GM19397 (cell line): ENCODE data around the gene GREB1.
A peak's percentile ranks its signal among the peaks of the same experiment; 100 is the strongest.

Source experiments
- ATAC-seq: cut with Tn5 transposase; IDR thresholded peaks from one replicate; pipeline ENCODE4 v1.9.1; 2021; ENCODE audit warnings: mild to moderate bottlenecking, moderate library complexity; ENCODE audit not compliant: unreplicated experiment

GREB1 gene, protein sequence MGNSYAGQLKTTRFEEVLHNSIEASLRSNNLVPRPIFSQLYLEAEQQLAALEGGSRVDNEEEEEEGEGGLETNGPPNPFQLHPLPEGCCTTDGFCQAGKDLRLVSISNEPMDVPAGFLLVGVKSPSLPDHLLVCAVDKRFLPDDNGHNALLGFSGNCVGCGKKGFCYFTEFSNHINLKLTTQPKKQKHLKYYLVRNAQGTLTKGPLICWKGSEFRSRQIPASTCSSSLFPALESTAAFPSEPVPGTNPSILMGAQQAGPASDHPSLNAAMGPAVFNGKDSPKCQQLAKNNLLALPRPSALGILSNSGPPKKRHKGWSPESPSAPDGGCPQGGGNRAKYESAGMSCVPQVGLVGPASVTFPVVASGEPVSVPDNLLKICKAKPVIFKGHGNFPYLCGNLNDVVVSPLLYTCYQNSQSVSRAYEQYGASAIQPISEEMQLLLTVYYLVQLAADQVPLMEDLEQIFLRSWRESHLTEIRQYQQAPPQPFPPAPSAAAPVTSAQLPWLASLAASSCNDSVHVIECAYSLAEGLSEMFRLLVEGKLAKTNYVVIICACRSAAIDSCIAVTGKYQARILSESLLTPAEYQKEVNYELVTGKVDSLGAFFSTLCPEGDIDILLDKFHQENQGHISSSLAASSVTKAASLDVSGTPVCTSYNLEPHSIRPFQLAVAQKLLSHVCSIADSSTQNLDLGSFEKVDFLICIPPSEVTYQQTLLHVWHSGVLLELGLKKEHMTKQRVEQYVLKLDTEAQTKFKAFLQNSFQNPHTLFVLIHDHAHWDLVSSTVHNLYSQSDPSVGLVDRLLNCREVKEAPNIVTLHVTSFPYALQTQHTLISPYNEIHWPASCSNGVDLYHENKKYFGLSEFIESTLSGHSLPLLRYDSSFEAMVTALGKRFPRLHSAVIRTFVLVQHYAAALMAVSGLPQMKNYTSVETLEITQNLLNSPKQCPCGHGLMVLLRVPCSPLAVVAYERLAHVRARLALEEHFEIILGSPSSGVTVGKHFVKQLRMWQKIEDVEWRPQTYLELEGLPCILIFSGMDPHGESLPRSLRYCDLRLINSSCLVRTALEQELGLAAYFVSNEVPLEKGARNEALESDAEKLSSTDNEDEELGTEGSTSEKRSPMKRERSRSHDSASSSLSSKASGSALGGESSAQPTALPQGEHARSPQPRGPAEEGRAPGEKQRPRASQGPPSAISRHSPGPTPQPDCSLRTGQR (N-terminal part only)

DNA sequence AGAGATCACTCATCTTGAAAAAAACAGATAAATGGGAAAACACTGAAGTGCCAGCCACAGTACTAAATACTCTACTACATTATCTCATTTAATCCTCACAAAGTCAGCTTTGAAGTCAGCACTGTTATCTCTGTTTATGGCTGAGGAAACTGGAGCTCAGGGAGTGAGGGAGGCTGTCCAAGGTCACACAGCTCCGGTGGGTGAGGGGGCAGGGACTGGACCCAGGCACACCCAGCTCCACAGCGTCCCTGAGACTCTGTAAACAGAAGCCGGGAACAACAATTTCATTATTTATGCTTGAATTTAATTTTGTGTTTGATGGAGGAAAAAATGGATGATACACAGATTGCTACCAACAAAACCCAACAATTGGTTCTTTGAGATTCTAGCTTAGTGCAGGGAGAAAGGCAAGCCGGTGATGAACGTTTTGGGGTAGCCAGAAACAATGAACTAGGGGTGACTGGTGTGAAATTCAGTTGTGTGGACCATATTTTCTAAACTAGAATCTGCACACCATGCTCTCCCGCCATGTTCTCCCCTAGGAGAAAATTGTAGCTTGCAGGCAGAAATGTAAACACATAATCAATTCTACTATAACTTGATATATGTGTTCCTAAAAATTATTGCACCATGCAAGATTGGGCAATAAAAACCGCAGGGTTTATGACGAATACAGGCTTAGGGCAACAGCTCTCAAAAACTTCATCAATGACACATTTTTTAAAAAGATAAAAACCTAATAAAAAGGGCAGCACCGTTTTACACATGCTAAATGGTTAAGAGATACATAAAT is at the start of gene GREB1:
Gene GREB1 (plus strand): TSS at position 768 of the 793 bp plus-strand sequence. CDS start 22,570 bp downstream, outside the sequence.
- ATAC-seq, result no peak

DNA sequence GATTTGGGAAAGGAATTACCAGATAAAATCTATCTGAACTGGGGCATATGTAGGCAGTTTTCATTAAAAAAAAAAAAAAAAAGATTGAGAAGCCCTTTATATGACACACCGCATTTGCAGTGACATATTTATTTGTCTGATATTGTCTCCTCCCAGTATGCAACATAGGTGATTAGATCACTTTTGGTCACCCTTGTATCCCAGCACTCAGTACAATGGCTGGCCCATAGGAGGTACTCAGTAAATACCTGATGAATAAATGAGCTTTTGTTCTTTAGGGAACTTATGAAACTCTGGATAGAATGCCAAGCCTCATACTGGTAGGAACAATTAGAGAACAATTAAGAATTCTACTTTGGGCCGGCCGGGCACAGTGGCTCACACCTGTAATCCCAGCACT is 45.0 kb upstream of the GREB1 start:
- no peak for ATAC-seq

DNA sequence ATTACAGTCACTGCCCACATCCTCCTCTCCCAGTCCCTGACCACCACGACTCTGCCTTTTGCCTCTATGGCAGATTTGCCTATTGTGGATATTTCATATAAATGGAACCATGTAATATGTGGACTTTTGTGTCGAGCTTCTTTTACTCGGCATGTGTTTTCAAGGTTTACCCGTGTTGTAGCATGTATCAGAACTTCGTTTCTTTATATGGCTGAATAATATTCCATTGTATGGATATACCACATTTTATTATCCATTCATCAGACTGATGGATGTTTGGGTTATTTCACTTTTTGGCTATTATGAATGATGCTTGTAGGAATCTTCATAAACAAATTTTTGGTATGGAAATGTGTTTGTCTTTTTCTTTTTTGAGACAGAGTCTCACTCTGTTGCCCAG is 43.7 kb upstream of the GREB1 start:
- ATAC-seq, result no peak

GRCh38 chr2:11491348-11491933 is 42.4 kb upstream of the GREB1 start:
- ATAC-seq, result no peak

GRCh38 chr2:11492244-11492643 is 41.6 kb upstream of the GREB1 start:
- no peak for ATAC-seq

DNA sequence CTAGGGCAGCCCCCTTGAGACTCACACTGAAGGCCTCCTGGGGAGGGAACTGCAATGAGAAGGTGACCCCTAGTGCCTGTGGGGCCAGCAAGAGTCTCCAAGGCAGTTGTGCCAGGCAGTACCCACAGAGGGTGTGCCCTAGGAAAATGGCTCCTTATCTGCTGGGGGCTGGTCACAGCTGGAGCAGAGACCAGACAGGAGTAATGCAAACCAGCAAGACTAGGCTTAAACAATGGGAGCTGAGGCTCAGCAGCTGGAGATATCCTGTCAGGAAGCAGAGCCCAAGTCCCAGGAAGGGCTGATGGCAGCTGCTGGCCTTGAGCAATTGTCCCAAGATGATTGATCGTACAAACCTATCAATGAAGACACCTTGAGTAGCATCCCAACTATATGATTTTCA is 41.1 kb upstream of the GREB1 start:
- ATAC-seq, result no peak

- ATAC-seq, result no peak
Observed at GRCh38 chr2:11493282-11493681, 40.6 kb upstream of the GREB1 start.

DNA sequence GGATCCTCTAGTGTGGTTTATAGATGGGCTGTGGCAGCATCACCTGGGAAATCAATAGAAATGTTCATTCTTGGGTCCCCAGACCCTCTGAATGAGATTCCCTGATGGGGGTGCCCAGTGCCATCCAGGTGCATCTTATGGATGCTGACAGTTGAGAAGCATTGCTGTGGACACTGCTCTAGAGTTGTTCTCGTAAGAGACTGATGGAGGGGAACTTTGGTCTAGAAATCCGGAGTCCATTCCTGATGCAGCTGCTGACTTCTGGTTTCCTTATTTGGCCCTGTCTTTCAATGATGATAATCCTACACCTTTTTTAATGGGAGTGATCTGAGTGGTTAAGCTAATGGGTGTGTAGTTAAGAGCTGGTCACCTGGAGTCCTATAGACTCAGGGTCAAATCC is 39.5 kb upstream of the GREB1 start:
- ATAC-seq, result no peak

DNA sequence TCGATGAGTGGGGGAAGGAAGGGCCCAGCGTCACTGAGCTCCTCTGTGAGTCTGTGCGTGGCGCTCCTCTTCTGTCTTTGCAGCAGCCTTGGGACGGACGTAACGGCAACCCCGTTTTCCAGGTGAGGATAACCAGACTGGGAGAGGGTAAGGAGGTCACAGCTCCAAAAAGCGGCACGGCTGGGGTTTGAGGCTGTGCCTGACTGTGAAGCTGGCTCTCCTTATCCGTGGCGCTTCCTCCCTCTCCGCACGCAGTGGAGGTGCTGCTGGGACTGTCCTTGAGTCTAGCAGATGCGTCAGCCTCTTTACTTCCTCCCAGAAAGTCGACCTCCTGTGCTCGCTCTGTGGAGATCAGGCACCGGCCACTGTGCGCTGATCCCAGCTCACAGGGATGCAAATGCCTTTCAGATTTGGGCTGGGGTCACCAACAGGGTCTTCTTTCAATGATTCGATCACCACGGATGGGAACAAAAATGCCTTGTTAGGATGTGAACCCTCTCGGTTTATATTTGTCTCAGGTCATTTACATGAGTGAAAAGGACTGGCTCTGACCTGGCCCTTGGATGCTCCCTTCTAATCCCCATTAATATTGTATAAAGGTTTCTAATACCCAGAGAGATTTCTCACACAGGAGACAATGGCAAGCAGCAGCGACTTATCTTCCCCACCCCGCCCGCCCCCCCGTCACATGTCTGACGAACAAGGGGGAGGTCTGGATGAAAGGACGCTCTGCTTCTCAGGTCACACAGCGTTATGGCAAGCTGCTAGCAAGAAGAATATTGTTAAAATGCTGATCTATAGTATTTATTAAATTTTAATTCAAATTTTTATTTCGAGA is 37.8 kb upstream of the GREB1 start:
- ATAC-seq, result no peak

DNA sequence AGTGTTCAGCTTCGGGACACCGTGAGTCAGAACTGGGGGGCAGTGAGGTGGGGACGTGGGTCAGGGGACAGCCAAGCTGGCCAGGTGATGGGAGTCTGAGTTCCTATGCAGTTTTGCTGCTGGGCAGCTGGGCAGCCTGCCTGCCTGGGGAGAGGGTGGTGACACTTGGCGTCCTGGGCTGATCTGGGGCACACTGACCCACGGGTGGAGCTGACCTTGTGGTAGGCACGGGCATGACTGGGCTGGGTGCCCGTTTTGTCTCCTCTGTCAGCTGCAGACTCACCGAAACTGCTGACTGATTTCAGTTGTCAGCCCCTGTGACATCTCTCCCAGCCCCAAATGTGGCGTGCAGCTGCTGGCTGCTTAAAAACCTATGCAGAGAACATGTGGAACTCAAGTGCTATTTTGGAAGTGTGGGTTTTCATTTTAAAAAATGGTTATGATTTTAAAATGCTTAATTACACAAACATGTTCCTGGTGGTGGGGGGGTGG is 35.3 kb upstream of the GREB1 start:
- peak; percentile 80 for ATAC-seq

DNA sequence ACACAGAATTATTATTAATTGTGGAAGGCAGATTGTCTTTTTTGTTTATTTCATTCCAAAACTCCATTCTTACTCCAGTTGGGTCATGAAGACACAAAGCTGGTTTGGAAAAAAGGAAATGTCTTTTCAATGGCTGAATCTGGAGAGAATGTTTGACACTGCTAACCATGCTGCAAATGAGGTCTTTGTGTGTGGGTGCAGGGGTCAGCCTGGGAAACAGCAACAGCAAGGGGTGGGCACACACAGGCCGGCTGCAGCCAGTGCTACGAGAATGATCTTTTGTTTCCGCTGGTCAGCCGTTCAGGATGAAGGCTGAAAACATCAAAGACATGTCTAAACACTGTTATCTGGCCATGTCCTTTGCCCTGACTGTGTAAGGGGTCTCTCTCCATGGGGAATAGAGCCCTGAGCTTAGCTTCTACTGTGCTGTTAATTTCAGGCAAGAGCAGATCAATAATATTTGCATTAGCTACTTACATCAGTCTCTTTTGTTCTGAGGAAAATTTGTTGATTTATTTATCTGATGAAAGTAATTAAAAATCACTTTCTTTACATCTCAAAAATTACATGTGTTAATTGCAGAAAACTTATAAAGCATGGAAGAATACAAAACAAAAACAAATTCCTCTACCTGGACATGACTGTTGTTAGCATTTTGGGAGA is 34.6 kb upstream of the GREB1 start:
- no peak for ATAC-seq

DNA sequence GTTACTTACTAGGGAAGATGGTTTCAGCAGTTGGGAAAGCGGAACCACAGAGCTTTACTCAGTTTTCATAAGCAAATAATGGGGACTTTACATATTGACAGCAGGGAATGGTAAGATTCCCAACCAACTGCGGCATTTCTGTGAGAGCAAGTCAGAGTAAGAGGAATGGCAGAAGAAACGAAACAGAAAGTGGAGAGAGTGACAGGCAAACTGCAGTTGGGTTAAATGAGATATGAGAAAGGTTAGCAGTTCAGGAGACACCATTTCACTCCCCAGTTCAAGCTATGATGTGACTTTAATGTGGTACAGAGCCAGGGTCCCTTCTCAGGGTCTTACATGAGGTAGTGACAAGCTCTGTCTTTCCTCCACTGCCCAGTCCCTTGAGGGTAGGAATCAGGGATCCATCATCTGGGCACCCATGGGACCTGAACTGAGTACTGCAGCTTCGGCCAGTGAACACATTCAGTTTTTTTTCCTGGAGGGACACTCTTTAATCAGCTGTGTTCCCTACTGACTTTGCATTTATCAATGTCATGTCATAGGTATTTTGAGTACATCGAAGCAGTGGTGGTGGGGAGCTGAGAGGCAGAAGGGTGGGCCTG is 33.0 kb upstream of the GREB1 start:
- ATAC-seq, result no peak

DNA sequence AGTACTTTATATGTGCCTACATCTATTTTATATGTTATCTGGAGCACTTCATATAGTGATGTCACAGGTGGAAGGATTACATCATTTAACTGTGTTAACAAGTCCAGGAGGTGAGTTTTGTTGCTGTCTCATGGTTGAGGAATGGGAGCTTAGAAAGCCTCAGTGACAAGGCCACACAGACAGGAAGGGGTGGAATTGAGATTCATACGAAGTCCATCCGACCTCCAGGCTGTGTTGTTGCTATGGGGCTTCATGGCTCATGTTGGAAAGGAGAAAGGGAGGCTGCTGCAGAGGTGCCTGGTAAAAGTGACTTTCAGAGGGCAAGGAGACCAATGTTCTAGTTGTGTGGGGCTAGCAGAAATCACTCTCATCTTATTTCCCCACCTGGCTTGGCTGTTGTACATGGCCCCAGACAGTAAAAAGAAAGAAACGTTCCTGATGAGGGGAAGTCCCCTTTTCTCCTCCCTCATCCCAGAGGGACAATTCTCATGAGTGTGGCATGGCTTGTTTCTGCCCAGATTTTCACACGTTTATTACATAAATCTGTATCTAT is 31.0 kb upstream of the GREB1 start:
- no peak for ATAC-seq

GRCh38 chr2:11503354-11503927 is 30.4 kb upstream of the GREB1 start:
- no peak for ATAC-seq

- ATAC-seq, result no peak
Observed at GRCh38 chr2:11505652-11506610, 27.9 kb upstream of the GREB1 start.

DNA sequence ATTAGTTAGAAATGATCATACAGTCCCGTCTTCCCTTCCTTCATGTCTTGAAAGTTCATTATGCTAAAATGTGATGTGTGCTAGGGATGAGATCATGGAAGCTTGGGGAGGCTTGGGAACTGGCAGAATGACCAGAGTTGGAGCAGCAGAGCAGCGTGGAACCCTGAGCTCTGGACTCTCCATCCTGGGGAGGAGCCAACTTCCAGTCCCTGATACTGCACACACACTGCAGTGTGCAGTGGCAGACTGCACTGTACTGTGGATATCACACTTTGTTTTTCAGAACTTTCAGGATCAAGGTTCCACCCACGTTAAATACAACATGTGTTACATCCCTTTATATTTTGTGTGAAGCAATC is 27.3 kb upstream of the GREB1 start:
- ATAC-seq, result no peak
